Testis (tissue), 2 donors: ENCODE measurements around the gene EPSTI1.

Experiments used
- POLR2A ChIP-seq: fragments of 450-650 bp; IDR thresholded peaks from one replicate; pipeline ENCODE4 v1.6.1; 2017; ENCODE audit warnings: antibody characterized with exemption, mild to moderate bottlenecking, moderate library complexity
- TF ChIP-seq, protein P1 (sequence below), 3 experiments: fragments of 450-650 bp in 2 of 3; fragments of 200-600 bp in 1 of 3; sonication (generic) in 1 of 3; IDR thresholded peaks; one replicate each; pipeline ENCODE4 v1.5.1; 2016 to 2019; ENCODE audit warnings: antibody characterized with exemption in 3 of 3, mild to moderate bottlenecking in 2 of 3, moderate library complexity in 1 of 3

DNA sequence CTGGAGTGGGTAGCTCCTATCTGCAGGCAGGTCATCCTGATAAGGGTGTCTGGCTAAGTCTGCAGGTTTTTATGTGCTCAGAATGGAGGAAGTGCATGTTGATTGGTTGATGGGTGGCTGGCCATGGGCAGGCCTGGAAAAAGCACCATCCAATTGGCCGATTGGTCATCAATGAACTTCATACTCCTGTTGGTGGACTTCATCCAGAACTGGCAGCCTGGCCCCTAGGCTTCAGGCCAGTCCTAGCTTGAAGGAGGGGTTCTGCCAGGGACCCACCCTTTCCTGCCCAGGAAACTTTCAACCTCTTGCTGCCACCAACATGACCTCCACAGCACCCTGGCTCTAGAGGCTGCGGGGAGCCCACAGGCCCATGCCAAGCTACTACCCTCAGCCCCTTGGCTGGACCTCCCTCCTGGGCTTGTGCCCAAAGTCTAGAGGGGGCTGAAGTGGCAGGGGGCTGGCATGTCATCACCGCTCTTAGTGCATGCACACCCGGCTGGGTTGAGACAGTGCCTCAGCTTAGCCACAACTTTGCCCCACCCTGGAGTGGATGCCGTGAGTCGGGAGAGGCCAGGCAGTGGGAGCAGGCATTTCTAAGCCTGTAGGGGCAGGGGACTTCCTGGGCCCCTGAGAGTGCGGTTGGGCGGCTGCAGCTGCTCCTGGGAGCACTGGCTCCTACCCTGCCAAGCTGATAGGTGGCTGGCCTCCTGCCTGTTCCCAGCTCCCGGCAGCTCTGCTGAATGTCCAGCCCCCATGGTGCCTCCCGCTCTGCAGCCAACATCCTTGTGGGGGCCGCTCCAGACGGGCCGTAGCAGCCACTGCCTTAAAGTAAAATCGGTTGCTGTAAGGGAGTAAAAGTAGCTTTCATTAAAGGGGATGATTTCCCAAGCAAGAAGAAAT lies 44.6 kb upstream of the EPSTI1 start:
- no peak for TF ChIP-seq POLR2A
- TF ChIP-seq, protein P1, sequence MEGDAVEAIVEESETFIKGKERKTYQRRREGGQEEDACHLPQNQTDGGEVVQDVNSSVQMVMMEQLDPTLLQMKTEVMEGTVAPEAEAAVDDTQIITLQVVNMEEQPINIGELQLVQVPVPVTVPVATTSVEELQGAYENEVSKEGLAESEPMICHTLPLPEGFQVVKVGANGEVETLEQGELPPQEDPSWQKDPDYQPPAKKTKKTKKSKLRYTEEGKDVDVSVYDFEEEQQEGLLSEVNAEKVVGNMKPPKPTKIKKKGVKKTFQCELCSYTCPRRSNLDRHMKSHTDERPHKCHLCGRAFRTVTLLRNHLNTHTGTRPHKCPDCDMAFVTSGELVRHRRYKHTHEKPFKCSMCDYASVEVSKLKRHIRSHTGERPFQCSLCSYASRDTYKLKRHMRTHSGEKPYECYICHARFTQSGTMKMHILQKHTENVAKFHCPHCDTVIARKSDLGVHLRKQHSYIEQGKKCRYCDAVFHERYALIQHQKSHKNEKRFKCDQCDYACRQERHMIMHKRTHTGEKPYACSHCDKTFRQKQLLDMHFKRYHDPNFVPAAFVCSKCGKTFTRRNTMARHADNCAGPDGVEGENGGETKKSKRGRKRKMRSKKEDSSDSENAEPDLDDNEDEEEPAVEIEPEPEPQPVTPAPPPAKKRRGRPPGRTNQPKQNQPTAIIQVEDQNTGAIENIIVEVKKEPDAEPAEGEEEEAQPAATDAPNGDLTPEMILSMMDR (IDR thresholded peaks at IDR 0.05) = no peak
